Dedifferentiated amniotic fluid mesenchymal stem cell (primary cell): Measurements from ENCODE around the gene NRCAM.

Source experiments
- DNase-seq: peaks from one replicate; pipeline ENCODE4 v3.0.0-alpha.2; 2016; ENCODE audit errors: extremely low spot score

Gene NRCAM

GRCh38 chr7:108203537-108203936 lies 252.7 kb downstream of the NRCAM start:
- no peak for DNase-seq

GRCh38 chr7:108202743-108203142 lies 253.5 kb downstream of the NRCAM start:
- DNase-seq = no peak

- DNase-seq = no peak
Measured at GRCh38 chr7:108201766-108202165, 254.5 kb downstream of the NRCAM start.

- no peak for DNase-seq
Measured at GRCh38 chr7:108200326-108200725, 255.9 kb downstream of the NRCAM start.

- no peak for DNase-seq
Measured at GRCh38 chr7:108197371-108198091, 258.7 kb downstream of the NRCAM start.

DNA sequence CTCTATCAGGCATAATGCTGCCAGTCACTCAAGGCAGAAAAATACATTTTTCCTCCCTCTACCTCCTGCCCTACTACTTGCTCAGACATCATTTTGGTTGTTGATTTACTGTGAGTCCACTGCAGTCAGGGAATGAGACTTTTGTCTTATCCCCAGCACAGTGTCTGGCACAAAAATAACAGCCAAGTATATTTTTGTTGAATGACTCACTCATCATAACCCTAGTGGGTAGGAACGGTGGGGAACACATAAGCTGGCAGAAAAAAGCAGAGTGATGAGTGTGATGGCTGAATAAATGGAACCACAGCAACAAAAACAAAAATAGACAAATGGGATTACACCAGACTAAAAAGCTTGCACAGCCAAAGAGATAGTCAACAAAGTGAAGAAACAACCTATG lies 260.2 kb downstream of the NRCAM start:
- no peak for DNase-seq

DNA sequence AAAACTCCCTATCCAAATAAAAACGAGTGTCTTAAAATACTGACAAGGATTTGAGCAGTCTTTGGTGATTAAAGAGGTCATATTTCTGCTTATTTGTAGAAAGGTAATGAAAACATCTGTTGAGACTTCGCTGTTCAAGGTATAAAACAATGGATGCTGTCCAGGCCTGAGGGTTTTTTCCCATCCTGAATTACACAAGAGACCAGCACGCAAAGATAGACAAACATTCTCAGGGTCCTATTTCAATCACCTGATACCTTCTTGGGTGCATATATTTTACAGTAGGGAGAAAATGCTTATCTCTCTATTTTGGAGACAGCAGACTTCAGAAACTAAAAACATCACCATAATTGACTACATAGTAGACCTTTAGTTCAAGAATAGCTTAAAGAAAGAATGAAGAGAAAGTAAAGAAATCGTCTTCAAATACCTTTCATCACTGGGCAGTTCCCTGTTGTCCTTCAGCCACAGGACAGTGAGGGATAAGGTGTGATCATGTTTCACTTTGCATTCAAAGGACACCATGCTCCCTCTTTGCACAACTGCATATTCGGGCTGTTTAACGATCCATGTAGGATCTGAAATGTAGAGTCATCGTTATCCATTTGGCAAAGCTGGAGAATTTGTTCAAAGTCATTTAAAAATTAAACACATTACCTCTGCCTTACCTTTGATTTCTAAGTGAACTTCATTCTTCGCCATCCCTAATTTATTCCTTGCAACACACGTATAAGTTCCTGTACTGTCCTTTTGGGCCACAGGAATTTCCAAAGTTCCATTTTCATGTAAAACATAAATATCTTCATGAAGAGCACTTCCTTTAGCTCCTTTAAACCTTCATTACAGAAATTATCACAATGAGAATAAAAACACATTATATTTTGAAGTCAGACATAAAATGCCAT lies 262.4 kb downstream of the NRCAM start:
- DNase-seq = no peak

- DNase-seq = no peak
Measured at GRCh38 chr7:108190891-108191290, 265.3 kb downstream of the NRCAM start.

DNA sequence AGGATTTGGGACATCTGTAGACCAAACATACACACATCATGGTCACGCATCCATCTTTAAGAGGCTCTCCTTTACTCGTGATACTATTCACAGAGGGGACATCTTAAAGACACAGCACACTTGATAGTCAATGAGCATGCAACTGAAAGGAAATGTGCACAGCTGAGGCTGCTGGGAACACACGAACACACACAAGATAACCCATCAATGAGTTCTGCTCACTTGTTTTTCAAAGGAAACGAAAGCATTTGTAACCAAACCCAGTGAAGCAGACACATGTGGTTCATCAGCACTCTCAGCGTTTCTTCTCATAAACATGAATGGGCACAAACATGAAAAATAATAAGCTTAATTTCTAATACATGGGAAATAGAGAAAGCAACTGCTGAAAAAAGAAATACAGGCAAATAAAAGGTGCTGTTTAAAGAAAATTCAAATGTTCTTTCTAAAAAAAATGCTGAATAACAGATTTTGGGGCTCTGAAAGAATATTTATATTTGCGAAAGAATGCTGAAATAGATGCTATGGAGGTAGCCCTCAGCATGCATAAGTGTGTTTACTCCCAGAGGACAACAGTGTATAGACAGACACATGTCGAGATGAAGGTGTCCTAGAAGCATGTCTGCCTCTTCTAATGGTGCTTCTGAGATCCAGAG lies 266.4 kb downstream of the NRCAM start:
- DNase-seq = no peak

GRCh38 chr7:108188724-108189123 lies 267.5 kb downstream of the NRCAM start:
- DNase-seq = no peak

GRCh38 chr7:108181073-108181985 lies 274.9 kb downstream of the NRCAM start:
- peak; percentile 47 for DNase-seq

GRCh38 chr7:108178398-108178797 lies 277.8 kb downstream of the NRCAM start:
- no peak for DNase-seq

DNA sequence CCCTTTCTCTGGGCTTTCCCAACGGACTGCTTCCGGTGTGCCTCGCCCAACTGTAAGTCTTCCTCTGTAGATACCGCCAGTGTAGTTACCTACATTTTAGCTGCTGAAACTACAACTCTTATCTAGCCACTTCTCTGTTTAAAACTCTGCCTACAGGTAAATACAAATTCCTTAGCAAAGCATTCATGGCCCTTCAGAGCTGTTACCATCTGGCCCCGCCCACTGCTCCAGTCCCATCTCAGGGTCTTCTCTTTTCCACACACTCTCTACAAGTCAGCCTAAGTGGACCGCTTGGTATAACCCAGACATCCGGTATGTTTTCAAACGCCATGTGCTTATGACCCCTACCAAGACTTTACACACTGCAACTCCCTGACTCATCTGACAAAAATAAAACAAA lies 285.1 kb downstream of the NRCAM start:
- DNase-seq = no peak

DNA sequence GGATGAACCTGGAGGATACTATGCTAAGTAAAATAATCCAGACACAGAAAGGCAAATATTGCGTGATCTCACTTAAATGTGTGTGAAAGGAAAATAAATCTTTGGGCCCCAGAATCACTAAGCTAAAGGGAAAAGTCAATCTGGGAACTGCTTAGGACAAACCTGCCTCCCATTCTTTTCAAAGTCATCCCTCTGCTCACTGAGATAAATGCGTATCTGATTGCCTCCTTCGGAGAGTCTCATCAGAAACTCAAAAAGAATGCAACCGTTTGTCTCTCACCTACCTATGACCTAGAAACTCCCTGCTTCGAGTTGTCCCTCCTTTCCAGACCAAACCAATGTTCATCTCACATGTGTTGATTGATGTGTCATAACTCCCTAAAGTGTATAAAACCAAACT lies 286.0 kb downstream of the NRCAM start:
- DNase-seq = no peak

DNA sequence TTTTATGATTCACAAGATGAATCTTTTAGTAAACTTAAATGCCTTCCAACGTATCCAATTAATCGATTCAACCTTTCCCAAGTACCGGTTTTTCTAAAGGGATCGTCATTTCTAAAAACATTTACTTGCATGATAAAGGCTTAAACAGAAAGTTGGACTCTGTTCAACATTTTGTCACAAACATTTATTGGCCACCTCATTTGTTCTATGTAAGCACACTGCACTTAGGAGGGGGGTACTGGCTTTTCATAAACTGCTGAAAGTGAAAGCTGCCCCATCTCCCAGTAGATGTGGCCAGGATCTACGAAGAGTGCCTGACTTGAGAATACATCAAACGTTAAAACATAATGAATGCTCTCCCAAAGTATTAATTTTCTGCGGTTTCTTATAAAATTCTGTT lies 288.8 kb downstream of the NRCAM start:
- DNase-seq = no peak

- no peak for DNase-seq
Measured at GRCh38 chr7:108166687-108167086, 289.5 kb downstream of the NRCAM start.

DNA sequence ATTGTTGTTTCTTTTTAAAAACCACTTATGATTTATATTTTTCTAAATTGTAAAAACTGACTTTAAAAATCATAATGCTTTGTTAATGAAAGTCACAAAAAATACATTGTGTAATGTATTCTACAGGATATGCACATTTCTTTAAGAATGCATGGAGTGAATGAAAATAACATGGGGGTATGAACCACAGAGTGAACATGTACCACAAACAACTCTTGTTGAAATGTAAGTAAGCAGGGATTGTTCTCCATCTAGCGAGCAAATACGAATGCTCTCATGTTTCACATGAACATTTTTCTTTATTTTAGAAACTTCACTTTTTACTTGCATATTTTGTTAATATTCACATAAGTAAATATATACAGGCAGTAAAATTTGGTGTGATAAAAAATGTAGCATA lies 290.5 kb downstream of the NRCAM start:
- no peak for DNase-seq

GRCh38 chr7:108164946-108165345 lies 291.3 kb downstream of the NRCAM start:
- no peak for DNase-seq

DNA sequence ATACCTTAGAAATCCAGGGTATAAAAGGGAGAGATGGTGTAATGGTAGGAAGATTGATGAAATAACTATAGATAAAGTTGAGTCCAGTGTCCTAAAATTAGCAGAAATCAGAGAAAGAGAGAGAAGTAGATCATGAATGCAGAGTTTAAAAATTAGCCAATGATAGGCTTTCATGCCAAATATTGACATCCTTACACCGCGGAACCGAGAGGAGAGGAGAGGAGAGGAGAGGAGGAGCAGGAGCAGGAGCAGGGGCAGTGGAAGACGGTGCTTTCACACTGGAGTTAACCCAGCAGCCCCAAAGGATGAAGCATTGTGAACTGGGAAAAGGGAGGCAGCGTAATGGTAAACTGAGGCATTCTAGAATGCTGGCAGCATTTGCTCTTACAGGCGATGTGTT lies 291.9 kb downstream of the NRCAM start:
- no peak for DNase-seq

GRCh38 chr7:108158776-108159175 lies 297.5 kb downstream of the NRCAM start:
- no peak for DNase-seq

- DNase-seq = no peak
Measured at GRCh38 chr7:108157606-108158335, 298.5 kb downstream of the NRCAM start.
